HCT116 (cell line): Measurements from ENCODE around the gene PGAM4. TPM values are rescaled to one million over a fixed set of nuclear protein-coding genes. Genes with fewer than 3 reads are reported as not detected.

Experiments
- ATAC-seq: fragments of 200-7000 bp; cut with Tn5 transposase; 2 replicates; pipeline ENCODE4 v1.9.1; 2020; ENCODE audit warnings: mild to moderate bottlenecking, moderate library complexity
- BruUV-seq: library from RNA; stranded (reverse); fragments of 400-500 nt; replicated peaks from 2 replicates; lab custom pipeline; 2021; lab: Mats Ljungman, UMichigan
- CTCF ChIA-PET: fragments of 300-600 bp; sonication (Branson Sonifier 250); formaldehyde crosslinking; loops from one replicate; lab custom pipeline; 2021; ENCODE audit warnings: antibody characterized with exemption; lab: Charles Lee
- POLR2A ChIA-PET: fragments of 300-600, 350-600 bp; sonication (Branson Sonifier 250); formaldehyde crosslinking; loops from one replicate; lab custom pipeline; 2021; ENCODE audit warnings: antibody characterized with exemption; lab: Charles Lee
- RAD21 ChIA-PET, 2 experiments: fragments of 300-600 bp; sonication (Branson Sonifier 250); formaldehyde crosslinking; loops; one replicate each; lab custom pipeline; 2023; ENCODE audit warnings: low total read pairs in 2 of 2; ENCODE audit not compliant: uncharacterized antibody in 2 of 2, unreplicated experiment in 2 of 2, low non-redundant PET in 1 of 2; lab: Charles Lee
- DNase-seq: peaks from one replicate; pipeline ENCODE4 v3.0.0-alpha.2; 2010; ENCODE audit warnings: low read depth, low spot score
- H2AFZ ChIP-seq: fragments of 200-600 bp; shearing (Covaris generic), sonication (generic); 2 replicates; pipeline ENCODE4 v1.6.1; 2017; ENCODE audit warnings: low read depth, mixed run types, mixed read lengths, antibody characterized with exemption, low read length; ENCODE audit not compliant: poor library complexity, severe bottlenecking
- H3K27ac ChIP-seq: 2 replicates; pipeline ENCODE4 v1.5.1; 2012; ENCODE audit warnings: low read depth, low read length
- H3K27me3 ChIP-seq: fragments of 200-600 bp; sonication (generic); 2 replicates; pipeline ENCODE4 v1.6.1; 2016; ENCODE audit warnings: mixed run types, low read length, mixed read lengths; ENCODE audit not compliant: insufficient read depth
- H3K36me3 ChIP-seq, 2 experiments: fragments of 200-500 bp in 1 of 2; fragments of 200-600 bp in 1 of 2; sonication (Bioruptor generic) in 1 of 2; sonication (generic) in 1 of 2; 2 replicates each; pipeline versions ENCODE4 v1.5.1 to v1.6.1; 2014 to 2016; ENCODE audit warnings: low read length in 2 of 2, inconsistent platforms in 1 of 2, mixed read lengths in 1 of 2, mixed run types in 1 of 2; ENCODE audit not compliant: insufficient read depth in 2 of 2, control insufficient read depth in 1 of 2
- H3K4me1 ChIP-seq, 2 experiments: fragments of 200-600 bp in 1 of 2; sonication (generic) in 1 of 2; 2 replicates each; pipeline versions ENCODE4 v1.5.1 to v1.6.1; 2012 to 2017; ENCODE audit warnings: low read length in 2 of 2, inconsistent platforms in 1 of 2, mild to moderate bottlenecking in 1 of 2, mixed read lengths in 1 of 2, mixed run types in 1 of 2, moderate library complexity in 1 of 2; ENCODE audit not compliant: insufficient read depth in 2 of 2, control insufficient read depth in 1 of 2
- H3K4me2 ChIP-seq: fragments of 200-600 bp; sonication (generic); 2 replicates; pipeline ENCODE4 v1.6.1; 2017; ENCODE audit warnings: mixed run types, low read length, mixed read lengths
- H3K4me3 ChIP-seq, 2 experiments: fragments of 200-600 bp in 1 of 2; sonication (generic) in 1 of 2; replicated peaks in 1 of 2; 2 replicates each; pipeline ENCODE4 v1.5.1; 2011 to 2016; ENCODE audit warnings: low read length in 2 of 2, control low read depth in 1 of 2, low read depth in 1 of 2, mild to moderate bottlenecking in 1 of 2, mixed read lengths in 1 of 2, mixed run types in 1 of 2
- H3K79me2 ChIP-seq: fragments of 200-600 bp; sonication (generic); 2 replicates; pipeline ENCODE4 v1.6.1; 2017; ENCODE audit warnings: mild to moderate bottlenecking, mixed run types, low read length, moderate library complexity, mixed read lengths; ENCODE audit not compliant: insufficient read depth
- H3K9ac ChIP-seq: fragments of 200-600 bp; sonication (generic); 2 replicates; pipeline ENCODE4 v1.6.1; 2016; ENCODE audit warnings: low read length, mixed read lengths
- H3K9me2 ChIP-seq: fragments of 200-600 bp; sonication (generic), shearing (Covaris generic); 2 replicates; pipeline ENCODE4 v1.6.1; 2017; ENCODE audit warnings: mixed run types, mild to moderate bottlenecking, moderate library complexity; ENCODE audit not compliant: insufficient read depth
- H3K9me3 ChIP-seq, 2 experiments: fragments of 200-500 bp in 1 of 2; fragments of 200-600 bp in 1 of 2; sonication (Bioruptor generic) in 1 of 2; sonication (generic) in 1 of 2; 2 replicates each; pipeline ENCODE4 v1.6.1; 2014 to 2017; ENCODE audit warnings: low read length in 2 of 2, mixed read lengths in 2 of 2, inconsistent platforms in 1 of 2, low read depth in 1 of 2, mild to moderate bottlenecking in 1 of 2, mixed run types in 1 of 2, moderate library complexity in 1 of 2; ENCODE audit not compliant: control insufficient read depth in 1 of 2, insufficient read depth in 1 of 2
- H4K20me1 ChIP-seq: fragments of 200-600 bp; sonication (generic), shearing (Covaris generic); 2 replicates; pipeline ENCODE4 v1.6.1; 2017; ENCODE audit warnings: mixed run types, mild to moderate bottlenecking, moderate library complexity; ENCODE audit not compliant: insufficient read depth
- ELF1 ChIP-seq: IDR thresholded peaks from 2 replicates; pipeline ENCODE4 v1.6.1; 2012; ENCODE audit warnings: low read depth, borderline replicate concordance
- EZH2 ChIP-seq: fragments of 200-600 bp; sonication (generic); IDR thresholded peaks from 2 replicates; pipeline ENCODE4 v1.6.1; 2017; ENCODE audit warnings: antibody characterized with exemption, mixed run types
- EZH2phosphoT487 ChIP-seq: fragments of 200-600 bp; IDR thresholded peaks from 2 replicates; pipeline ENCODE4 v1.6.1; 2018; ENCODE audit warnings: antibody characterized with exemption, borderline replicate concordance
- FOSL1 ChIP-seq: IDR thresholded peaks from 2 replicates; pipeline ENCODE4 v1.6.1; 2012; ENCODE audit warnings: low read depth
- JUND ChIP-seq: IDR thresholded peaks from 2 replicates; pipeline ENCODE4 v1.6.1; 2012
- POLR2AphosphoS5 ChIP-seq: IDR thresholded peaks from 2 replicates; pipeline ENCODE4 v1.6.1; 2011; ENCODE audit warnings: mild to moderate bottlenecking, low read depth, low read length, moderate library complexity
- RAD21 ChIP-seq: IDR thresholded peaks from 2 replicates; pipeline ENCODE4 v1.6.1; 2012; ENCODE audit warnings: low read depth, mild to moderate bottlenecking
- SP1 ChIP-seq: IDR thresholded peaks from 2 replicates; pipeline ENCODE4 v1.6.1; 2012; ENCODE audit warnings: low read depth
- SRF ChIP-seq: IDR thresholded peaks from 2 replicates; pipeline ENCODE4 v1.6.1; 2012; ENCODE audit warnings: low read depth
- YY1 ChIP-seq: IDR thresholded peaks from 2 replicates; pipeline ENCODE4 v1.6.1; 2011; ENCODE audit warnings: low read length, low read depth, moderate library complexity, mild to moderate bottlenecking; ENCODE audit not compliant: insufficient replicate concordance; ENCODE audit errors: extremely low read depth
- ZFX ChIP-seq: fragments of 450-650 bp; IDR thresholded peaks from 2 replicates; pipeline ENCODE4 v1.6.1; 2017
- ZNF274 ChIP-seq: fragments of 200-500 bp; sonication (Bioruptor generic); IDR thresholded peaks from 2 replicates; pipeline ENCODE4 v1.6.1; 2014; ENCODE audit warnings: mild to moderate bottlenecking, low read depth, low read length, inconsistent platforms
- intact Hi-C: fragments of 100-400 bp; cut with micrococcal nuclease; formaldehyde crosslinking; loops from 2 replicates; pipeline ENCODE4 v1.10.0; 2022
- total RNA-seq: library from RNA; stranded (reverse); gene quantifications from one replicate; pipeline ENCODE4 v1.2.1, GENCODE V29; 2021; ENCODE audit not compliant: unreplicated experiment
- TF ChIP-seq, protein P1 (sequence below): IDR thresholded peaks from 2 replicates; pipeline ENCODE4 v1.6.1; 2012
- TF ChIP-seq, protein P2 (sequence below), 3 experiments: fragments of 200-600 bp in 1 of 3; sonication (generic) in 1 of 3; IDR thresholded peaks in 2 of 3; conservative IDR thresholded peaks in 1 of 3; 2 replicates each; pipeline ENCODE4 v1.5.1; 2012 to 2017; ENCODE audit warnings: low read depth in 2 of 3, low read length in 2 of 3, antibody characterized with exemption in 1 of 3, borderline replicate concordance in 1 of 3, control low read depth in 1 of 3, mild to moderate bottlenecking in 1 of 3, mixed read lengths in 1 of 3, mixed run types in 1 of 3, moderate library complexity in 1 of 3; ENCODE audit not compliant: insufficient read depth in 1 of 3
- TF ChIP-seq, protein P3 (sequence below): IDR thresholded peaks from 2 replicates; pipeline ENCODE4 v1.6.1; 2012; ENCODE audit warnings: low read depth

Gene PGAM4
- total RNA-seq, 1 experiment from 2014 or later: not detected

DNA sequence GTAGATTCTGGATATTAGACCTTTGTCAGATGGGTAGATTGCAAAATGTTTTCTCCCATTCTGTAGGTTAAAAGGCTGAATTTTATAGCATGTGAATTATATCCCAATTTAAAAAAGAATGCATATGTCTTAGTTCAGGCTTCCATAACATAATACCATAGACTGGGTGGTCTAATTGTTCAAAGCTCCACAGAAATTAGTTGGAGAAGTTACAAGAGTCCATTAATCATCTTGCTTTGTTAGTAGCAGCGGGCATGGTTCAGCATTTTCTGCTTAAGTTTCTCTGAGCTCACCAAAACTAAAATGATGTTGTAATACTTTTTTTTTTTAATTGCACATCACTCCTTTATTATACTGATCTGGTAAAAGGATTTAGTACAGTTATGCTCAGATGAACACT is 1.8 kb downstream of the PGAM4 start:
- H3K27me3 ChIP-seq: no peaks in the 10 kb centered on the region
- H3K36me3 ChIP-seq: no peaks in the 10 kb centered on the region
- no peaks in the 10 kb centered on the region for H4K20me1 ChIP-seq
- H3K79me2 ChIP-seq: no peaks in the 10 kb centered on the region
- ChIA-PET POLR2A (no interaction called here), RAD21 (no interaction called here), CTCF (no interaction called here)
- H3K27ac ChIP-seq: no peak overlapping the region
- H3K4me2 ChIP-seq: no peak overlapping the region
- no peaks in the 10 kb centered on the region for H3K9me2 ChIP-seq
- BruUV-seq: no TSS peak
- no peak for DNase-seq
- intact Hi-C loops: no loop called here
- no peak for TF ChIP-seq FOSL1
- no peak for TF ChIP-seq JUND
- no peak for TF ChIP-seq EZH2phosphoT487
- TF ChIP-seq ELF1: no peak
- no peak for TF ChIP-seq YY1
- TF ChIP-seq EZH2: no peak
- TF ChIP-seq ZNF274: no peak
- no peak for TF ChIP-seq SP1
- TF ChIP-seq RAD21: no peak
- no peaks in the 10 kb centered on the region for H3K4me1 ChIP-seq
- no peak overlapping the region for H3K9ac ChIP-seq
- H3K9me3 ChIP-seq: no peaks in the 10 kb centered on the region
- H3K4me3 ChIP-seq: no peak overlapping the region
- no peak overlapping the region for H2AFZ ChIP-seq
- ATAC-seq: no peak

DNA sequence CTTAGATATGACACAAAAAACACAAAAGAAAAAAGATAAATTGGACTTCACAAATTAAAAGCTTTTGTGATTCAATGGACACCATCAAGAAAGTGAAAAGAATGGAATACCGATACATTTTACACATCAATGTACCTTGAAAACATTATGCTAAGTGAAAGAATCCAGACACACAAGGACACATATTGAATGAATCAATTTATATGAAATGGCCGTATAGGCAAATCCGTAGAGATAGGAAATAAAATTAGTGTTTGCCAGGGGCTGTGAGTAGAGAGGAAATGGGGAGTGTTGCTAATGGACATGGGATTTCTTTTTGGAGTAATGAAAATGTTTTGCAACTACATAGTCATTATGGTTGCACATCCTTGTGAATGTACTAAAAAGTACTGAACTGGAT is 3.1 kb downstream of the PGAM4 start:
- BruUV-seq: no TSS peak
- Histone ChIP-seq H3K79me2 (no peaks in the 10 kb centered on the region), H3K4me1 (no peaks in the 10 kb centered on the region), H3K27me3 (no peaks in the 10 kb centered on the region), H3K9me3 (no peaks in the 10 kb centered on the region), H3K36me3 (no peaks in the 10 kb centered on the region)
- ChIA-PET POLR2A (no interaction called here), RAD21 (no interaction called here), CTCF (no interaction called here)
- TF ChIP-seq POLR2AphosphoS5 (no peak), RAD21 (no peak), YY1 (no peak), ZFX (no peak), SRF (no peak), EZH2phosphoT487 (no peak)
- TF ChIP-seq, protein P1, sequence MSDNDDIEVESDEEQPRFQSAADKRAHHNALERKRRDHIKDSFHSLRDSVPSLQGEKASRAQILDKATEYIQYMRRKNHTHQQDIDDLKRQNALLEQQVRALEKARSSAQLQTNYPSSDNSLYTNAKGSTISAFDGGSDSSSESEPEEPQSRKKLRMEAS: no peak
- TF ChIP-seq, protein P2, sequence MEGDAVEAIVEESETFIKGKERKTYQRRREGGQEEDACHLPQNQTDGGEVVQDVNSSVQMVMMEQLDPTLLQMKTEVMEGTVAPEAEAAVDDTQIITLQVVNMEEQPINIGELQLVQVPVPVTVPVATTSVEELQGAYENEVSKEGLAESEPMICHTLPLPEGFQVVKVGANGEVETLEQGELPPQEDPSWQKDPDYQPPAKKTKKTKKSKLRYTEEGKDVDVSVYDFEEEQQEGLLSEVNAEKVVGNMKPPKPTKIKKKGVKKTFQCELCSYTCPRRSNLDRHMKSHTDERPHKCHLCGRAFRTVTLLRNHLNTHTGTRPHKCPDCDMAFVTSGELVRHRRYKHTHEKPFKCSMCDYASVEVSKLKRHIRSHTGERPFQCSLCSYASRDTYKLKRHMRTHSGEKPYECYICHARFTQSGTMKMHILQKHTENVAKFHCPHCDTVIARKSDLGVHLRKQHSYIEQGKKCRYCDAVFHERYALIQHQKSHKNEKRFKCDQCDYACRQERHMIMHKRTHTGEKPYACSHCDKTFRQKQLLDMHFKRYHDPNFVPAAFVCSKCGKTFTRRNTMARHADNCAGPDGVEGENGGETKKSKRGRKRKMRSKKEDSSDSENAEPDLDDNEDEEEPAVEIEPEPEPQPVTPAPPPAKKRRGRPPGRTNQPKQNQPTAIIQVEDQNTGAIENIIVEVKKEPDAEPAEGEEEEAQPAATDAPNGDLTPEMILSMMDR (IDR thresholded peaks at IDR 0.05 in 2 of 3, conservative IDR thresholded peaks at IDR 0.05 in 1 of 3; ENCODE audit: borderline replicate concordance in 1 of 3, insufficient read depth in 1 of 3, low read depth in 2 of 3, low read length in 2 of 3): no peak
- TF ChIP-seq, protein P3, sequence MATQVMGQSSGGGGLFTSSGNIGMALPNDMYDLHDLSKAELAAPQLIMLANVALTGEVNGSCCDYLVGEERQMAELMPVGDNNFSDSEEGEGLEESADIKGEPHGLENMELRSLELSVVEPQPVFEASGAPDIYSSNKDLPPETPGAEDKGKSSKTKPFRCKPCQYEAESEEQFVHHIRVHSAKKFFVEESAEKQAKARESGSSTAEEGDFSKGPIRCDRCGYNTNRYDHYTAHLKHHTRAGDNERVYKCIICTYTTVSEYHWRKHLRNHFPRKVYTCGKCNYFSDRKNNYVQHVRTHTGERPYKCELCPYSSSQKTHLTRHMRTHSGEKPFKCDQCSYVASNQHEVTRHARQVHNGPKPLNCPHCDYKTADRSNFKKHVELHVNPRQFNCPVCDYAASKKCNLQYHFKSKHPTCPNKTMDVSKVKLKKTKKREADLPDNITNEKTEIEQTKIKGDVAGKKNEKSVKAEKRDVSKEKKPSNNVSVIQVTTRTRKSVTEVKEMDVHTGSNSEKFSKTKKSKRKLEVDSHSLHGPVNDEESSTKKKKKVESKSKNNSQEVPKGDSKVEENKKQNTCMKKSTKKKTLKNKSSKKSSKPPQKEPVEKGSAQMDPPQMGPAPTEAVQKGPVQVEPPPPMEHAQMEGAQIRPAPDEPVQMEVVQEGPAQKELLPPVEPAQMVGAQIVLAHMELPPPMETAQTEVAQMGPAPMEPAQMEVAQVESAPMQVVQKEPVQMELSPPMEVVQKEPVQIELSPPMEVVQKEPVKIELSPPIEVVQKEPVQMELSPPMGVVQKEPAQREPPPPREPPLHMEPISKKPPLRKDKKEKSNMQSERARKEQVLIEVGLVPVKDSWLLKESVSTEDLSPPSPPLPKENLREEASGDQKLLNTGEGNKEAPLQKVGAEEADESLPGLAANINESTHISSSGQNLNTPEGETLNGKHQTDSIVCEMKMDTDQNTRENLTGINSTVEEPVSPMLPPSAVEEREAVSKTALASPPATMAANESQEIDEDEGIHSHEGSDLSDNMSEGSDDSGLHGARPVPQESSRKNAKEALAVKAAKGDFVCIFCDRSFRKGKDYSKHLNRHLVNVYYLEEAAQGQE: no peak
- TF ChIP-seq, all 23 proteins: peak for 0
- intact Hi-C loops: no loop called here
- Histone ChIP-seq H3K9me2 (no peaks in the 10 kb centered on the region), H3K4me2 (no peak overlapping the region), H2AFZ (no peak overlapping the region), H3K9ac (no peak overlapping the region), H4K20me1 (no peaks in the 10 kb centered on the region), H3K27ac (no peak overlapping the region), H3K4me3 (no peak overlapping the region)
- no peak for ATAC-seq
- DNase-seq: no peak
